ENCODE data around the gene BLVRA.

- TF ChIP-seq OSR1 (CRISPR knock-in tag; IDR thresholded peaks at IDR 0.05) (no peak), BACH2 (CRISPR knock-in tag; IDR thresholded peaks at IDR 0.05; ENCODE audit: borderline replicate concordance) (no peak), TOX (CRISPR knock-in tag; IDR thresholded peaks at IDR 0.05; ENCODE audit: borderline replicate concordance) (no peak)
Observed at GRCh38 chr7:43843296-43843695, 84.8 kb downstream of the BLVRA start.

Measured in SK-N-SH treated with all-trans-retinoic acid at 6 μM for 48 hours (cell line).